HEK293T (cell line): ENCODE data around the gene GPR39.

ENCODE experiments used
- ELF4 ChIP-seq: fragments of 450-650 bp; IDR thresholded peaks from 2 replicates; pipeline ENCODE4 v1.6.1; 2017; ENCODE audit warnings: antibody characterized with exemption
- FOXA1 ChIP-seq: fragments of 450-650 bp; IDR thresholded peaks from 2 replicates; pipeline ENCODE4 v1.6.1; 2016; ENCODE audit warnings: mild to moderate bottlenecking
- FOXM1 ChIP-seq: fragments of 450-650 bp; IDR thresholded peaks from 2 replicates; pipeline ENCODE4 v1.6.1; 2017; ENCODE audit warnings: mild to moderate bottlenecking, borderline replicate concordance
- L3MBTL2 ChIP-seq: fragments of 450-650 bp; conservative IDR thresholded peaks from 2 replicates; pipeline ENCODE4 v1.6.1; 2016; ENCODE audit warnings: mild to moderate bottlenecking
- LEF1 ChIP-seq: fragments of 450-650 bp; IDR thresholded peaks from 2 replicates; pipeline ENCODE4 v1.6.1; 2017; ENCODE audit warnings: mild to moderate bottlenecking, borderline replicate concordance
- NFRKB ChIP-seq: fragments of 450-650 bp; IDR thresholded peaks from 2 replicates; pipeline ENCODE4 v1.6.1; 2016; ENCODE audit warnings: mild to moderate bottlenecking, moderate library complexity
- PKNOX1 ChIP-seq: fragments of 450-650 bp; IDR thresholded peaks from 2 replicates; pipeline ENCODE4 v1.6.1; 2016
- SUZ12 ChIP-seq: fragments of 450-650 bp; IDR thresholded peaks from 2 replicates; pipeline ENCODE4 v1.6.1; 2016; ENCODE audit warnings: mild to moderate bottlenecking
- ZNF384 ChIP-seq: fragments of 450-650 bp; IDR thresholded peaks from 2 replicates; pipeline ENCODE4 v1.6.1; 2016

GRCh38 chr2:132478461-132479105 lies 62.0 kb downstream of the GPR39 start:
- TF ChIP-seq NFRKB (no peak), SUZ12 (no peak), FOXA1 (no peak), PKNOX1 (no peak), L3MBTL2 (no peak), ELF4 (no peak), FOXM1 (no peak), LEF1 (no peak), ZNF384 (no peak)
